GM23338 (cell line): ENCODE data around the gene CDKN3. TPM values are rescaled to one million over a fixed set of nuclear protein-coding genes. Genes with fewer than 3 reads are reported as not detected.
"Not testable (repeated sequence)": the region's sequence is repeated elsewhere in the genome, so short reads cannot be mapped to it uniquely, and the experiment has no call there.

ENCODE experiments used
- ATAC-seq: fragments of 200-7000 bp; cut with Tn5 transposase; 3 replicates; pipeline ENCODE4 v1.9.1; 2020
- DNase-seq: peaks from one replicate; pipeline ENCODE4 v3.0.0-alpha.2; 2015; ENCODE audit warnings: low spot score
- H2AFZ ChIP-seq: fragments of 200-600 bp; sonication (generic); 2 replicates; pipeline ENCODE4 v1.8.0; 2016; ENCODE audit warnings: antibody characterized with exemption, mild to moderate bottlenecking, moderate library complexity
- H3F3A ChIP-seq: fragments of 200-600 bp; sonication (generic); replicated peaks from 2 replicates; pipeline ENCODE4 v1.8.0; 2017; ENCODE audit warnings: antibody characterized with exemption, mixed run types, low read depth
- H3K27ac ChIP-seq: fragments of 200-600 bp; sonication (generic); 2 replicates; pipeline ENCODE4 v1.6.1; 2016; ENCODE audit warnings: low read depth
- H3K27me3 ChIP-seq: fragments of 200-600 bp; sonication (generic); 2 replicates; pipeline ENCODE4 v1.8.0; 2016; ENCODE audit warnings: mild to moderate bottlenecking, mixed run types, moderate library complexity; ENCODE audit not compliant: insufficient read depth
- H3K36me3 ChIP-seq: fragments of 200-600 bp; sonication (generic); 2 replicates; pipeline ENCODE4 v1.8.0; 2016; ENCODE audit warnings: mild to moderate bottlenecking; ENCODE audit not compliant: insufficient read depth
- H3K4me1 ChIP-seq: fragments of 200-600 bp; sonication (generic); 2 replicates; pipeline ENCODE4 v1.8.0; 2016; ENCODE audit warnings: mild to moderate bottlenecking, moderate library complexity; ENCODE audit not compliant: insufficient read depth
- H3K4me2 ChIP-seq: fragments of 200-600 bp; sonication (generic); 2 replicates; pipeline ENCODE4 v1.7.1; 2017; ENCODE audit warnings: mixed run types
- H3K4me3 ChIP-seq: fragments of 200-600 bp; sonication (generic); 2 replicates; pipeline ENCODE4 v1.6.1; 2016; ENCODE audit warnings: mixed run types
- H3K79me2 ChIP-seq: fragments of 200-600 bp; sonication (generic); replicated peaks from 2 replicates; pipeline ENCODE4 v1.8.0; 2017; ENCODE audit warnings: mild to moderate bottlenecking; ENCODE audit not compliant: insufficient read depth
- H3K9me2 ChIP-seq: fragments of 200-600 bp; sonication (generic); 2 replicates; pipeline ENCODE4 v1.8.0; 2017; ENCODE audit not compliant: insufficient read depth
- H4K20me1 ChIP-seq: fragments of 200-600 bp; sonication (generic); replicated peaks from 2 replicates; pipeline ENCODE4 v1.8.0; 2017; ENCODE audit warnings: mild to moderate bottlenecking; ENCODE audit not compliant: insufficient read depth
- H3K27ac Mint-ChIP-seq: 2 replicates; pipeline ENCODE4 v1.8.0; 2020; ENCODE audit warnings: inconsistent platforms, mild to moderate bottlenecking, moderate library complexity, mixed read lengths
- H3K27me3 Mint-ChIP-seq: 3 replicates; pipeline ENCODE4 v1.8.0; 2022; ENCODE audit warnings: low read depth, mild to moderate bottlenecking, moderate library complexity, mixed read lengths, inconsistent platforms; ENCODE audit not compliant: insufficient read depth, poor library complexity
- H3K36me3 Mint-ChIP-seq: 3 replicates; pipeline ENCODE4 v1.8.0; 2021; ENCODE audit warnings: low read depth, mild to moderate bottlenecking, inconsistent platforms, moderate library complexity, mixed read lengths
- H3K4me1 Mint-ChIP-seq: 3 replicates; pipeline ENCODE4 v1.8.0; 2020; ENCODE audit warnings: mild to moderate bottlenecking, inconsistent platforms, mixed read lengths
- H3K4me3 Mint-ChIP-seq: 3 replicates; pipeline ENCODE4 v1.8.0; 2021; ENCODE audit warnings: moderate library complexity, mild to moderate bottlenecking, inconsistent platforms, mixed read lengths
- H3K9me3 Mint-ChIP-seq: 3 replicates; pipeline ENCODE4 v1.8.0; 2020; ENCODE audit warnings: moderate library complexity, mild to moderate bottlenecking, inconsistent platforms, mixed read lengths
- CREB1 ChIP-seq: fragments of 250-450 bp; sonication (Bioruptor Pico); IDR thresholded peaks from 2 replicates; pipeline ENCODE4 v1.5.0; 2020; ENCODE audit warnings: low read depth, mild to moderate bottlenecking, moderate library complexity
- EZH2 ChIP-seq: fragments of 200-600 bp; sonication (generic); IDR thresholded peaks from one replicate; pipeline ENCODE4 v1.8.0; 2017; ENCODE audit warnings: antibody characterized with exemption, mild to moderate bottlenecking, low read depth; ENCODE audit not compliant: unreplicated experiment
- EZH2phosphoT487 ChIP-seq: fragments of 200-600 bp; sonication (generic); IDR thresholded peaks from one replicate; pipeline ENCODE4 v1.8.1; 2018; ENCODE audit warnings: antibody characterized with exemption; ENCODE audit not compliant: unreplicated experiment
- JUNB ChIP-seq: IDR thresholded peaks from one replicate; pipeline ENCODE4 v1.6.1; 2016; ENCODE audit warnings: antibody characterized with exemption; ENCODE audit not compliant: unreplicated experiment
- NANOG ChIP-seq: IDR thresholded peaks from 2 replicates; pipeline ENCODE4 v1.6.1; 2016; ENCODE audit warnings: antibody characterized with exemption, borderline replicate concordance
- POLR2AphosphoS5 ChIP-seq: IDR thresholded peaks from 2 replicates; pipeline ENCODE4 v1.6.1; 2016; ENCODE audit warnings: antibody characterized with exemption, low read depth
- STAT1 ChIP-seq: IDR thresholded peaks from one replicate; pipeline ENCODE4 v1.6.1; 2016; ENCODE audit warnings: antibody characterized with exemption; ENCODE audit not compliant: unreplicated experiment
- ZNF114 ChIP-seq: fragments of 250-450 bp; sonication (Bioruptor Pico); IDR thresholded peaks from 2 replicates; pipeline ENCODE4 v1.5.0; 2020; ENCODE audit warnings: mild to moderate bottlenecking, moderate library complexity
- ZNF331 ChIP-seq: fragments of 250-450 bp; sonication (Bioruptor Pico); IDR thresholded peaks from 2 replicates; pipeline ENCODE4 v1.5.0; 2020; ENCODE audit warnings: low read depth, mild to moderate bottlenecking, moderate library complexity
- polyA plus RNA-seq: library from polyadenylated mRNA; unstranded; fragments of >200 nt; fragmentation: Nextera tagmentation; extraction: Ambion mirVana; gene quantifications from 2 replicates; pipeline ENCODE4 v1.2.1, GENCODE V29; 2016
- total RNA-seq: library from RNA; depleted of rRNA; stranded (reverse); fragments of >200 nt; shearing (Covaris generic); gene quantifications from 2 replicates; pipeline ENCODE4 v1.2.3, GENCODE V29; 2014
- TF ChIP-seq, protein P1 (sequence below): IDR thresholded peaks from 2 replicates; pipeline ENCODE4 v1.6.1; 2016; ENCODE audit warnings: antibody characterized with exemption
- TF ChIP-seq, protein P2 (sequence below), 2 experiments: fragments of 200-600 bp in 1 of 2; sonication (generic) in 1 of 2; conservative IDR thresholded peaks; 2 replicates each; pipeline versions ENCODE4 v1.5.1 to v1.6.1; 2016 to 2017; ENCODE audit warnings: antibody characterized with exemption in 2 of 2, low read depth in 2 of 2, mild to moderate bottlenecking in 2 of 2, moderate library complexity in 1 of 2
- TF ChIP-seq, protein P3 (sequence below): fragments of 250-450 bp; sonication (Bioruptor Pico); IDR thresholded peaks from 2 replicates; pipeline ENCODE4 v1.5.0; 2020; ENCODE audit warnings: mild to moderate bottlenecking, moderate library complexity

CDKN3 gene
- total and polyA plus RNA-seq, 2 experiments from 2014 or later, result 36.3 to 97.4 TPM

DNA sequence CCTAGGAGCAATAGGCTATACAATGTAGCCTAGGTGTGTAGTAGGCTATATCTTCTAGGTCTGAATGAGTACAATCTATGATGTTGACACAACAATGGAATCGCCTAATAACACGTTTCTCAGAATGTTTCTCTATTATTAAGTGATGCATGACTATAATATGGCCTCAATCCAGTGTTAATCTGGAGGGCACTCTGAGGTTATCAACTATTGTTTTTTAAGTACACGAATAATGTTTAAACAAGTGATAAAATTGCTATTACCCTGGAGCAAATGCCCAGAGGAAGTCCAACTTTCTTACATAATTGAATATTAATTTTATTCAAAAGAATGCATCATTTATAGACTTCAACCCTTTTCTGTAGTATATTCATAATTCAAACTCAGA is 60.8 kb downstream of the CDKN3 start:
- ATAC-seq (no peak), DNase-seq (no peak)
- peaks cover 24% of the 10 kb centered on the region for H3K9me3 Mint-ChIP-seq
- Histone ChIP-seq H3K27ac (no peak overlapping the region), H3K27me3 (no peaks in the 10 kb centered on the region), H2AFZ (no peak overlapping the region), H3K4me1 (no peaks in the 10 kb centered on the region), H3K36me3 (no peaks in the 10 kb centered on the region), H4K20me1 (no peaks in the 10 kb centered on the region), H3F3A (no peaks in the 10 kb centered on the region), H3K4me3 (no peak overlapping the region), H3K4me2 (no peak overlapping the region), H3K9me2 (no peaks in the 10 kb centered on the region), H3K79me2 (no peaks in the 10 kb centered on the region)
- peaks cover 12% of the 10 kb centered on the region; the same call in 2 of the 3 replicates for H3K36me3 Mint-ChIP-seq
- H3K27ac Mint-ChIP-seq, result no peak overlapping the region
- H3K4me3 Mint-ChIP-seq, result no peak overlapping the region
- H3K4me1 Mint-ChIP-seq, result no peaks in the 10 kb centered on the region
- no peak for TF ChIP-seq CREB1 (CRISPR knock-in tag)
- no peak for TF ChIP-seq ZNF114 (CRISPR knock-in tag)
- TF ChIP-seq EZH2, result no peak
- no peak for TF ChIP-seq EZH2phosphoT487
- no peak for TF ChIP-seq POLR2AphosphoS5
- TF ChIP-seq, protein P1, sequence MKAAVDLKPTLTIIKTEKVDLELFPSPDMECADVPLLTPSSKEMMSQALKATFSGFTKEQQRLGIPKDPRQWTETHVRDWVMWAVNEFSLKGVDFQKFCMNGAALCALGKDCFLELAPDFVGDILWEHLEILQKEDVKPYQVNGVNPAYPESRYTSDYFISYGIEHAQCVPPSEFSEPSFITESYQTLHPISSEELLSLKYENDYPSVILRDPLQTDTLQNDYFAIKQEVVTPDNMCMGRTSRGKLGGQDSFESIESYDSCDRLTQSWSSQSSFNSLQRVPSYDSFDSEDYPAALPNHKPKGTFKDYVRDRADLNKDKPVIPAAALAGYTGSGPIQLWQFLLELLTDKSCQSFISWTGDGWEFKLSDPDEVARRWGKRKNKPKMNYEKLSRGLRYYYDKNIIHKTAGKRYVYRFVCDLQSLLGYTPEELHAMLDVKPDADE, result no peak
- TF ChIP-seq STAT1, result no peak
- TF ChIP-seq JUNB, result no peak
- TF ChIP-seq ZNF331, result no peak
- TF ChIP-seq, protein P2, sequence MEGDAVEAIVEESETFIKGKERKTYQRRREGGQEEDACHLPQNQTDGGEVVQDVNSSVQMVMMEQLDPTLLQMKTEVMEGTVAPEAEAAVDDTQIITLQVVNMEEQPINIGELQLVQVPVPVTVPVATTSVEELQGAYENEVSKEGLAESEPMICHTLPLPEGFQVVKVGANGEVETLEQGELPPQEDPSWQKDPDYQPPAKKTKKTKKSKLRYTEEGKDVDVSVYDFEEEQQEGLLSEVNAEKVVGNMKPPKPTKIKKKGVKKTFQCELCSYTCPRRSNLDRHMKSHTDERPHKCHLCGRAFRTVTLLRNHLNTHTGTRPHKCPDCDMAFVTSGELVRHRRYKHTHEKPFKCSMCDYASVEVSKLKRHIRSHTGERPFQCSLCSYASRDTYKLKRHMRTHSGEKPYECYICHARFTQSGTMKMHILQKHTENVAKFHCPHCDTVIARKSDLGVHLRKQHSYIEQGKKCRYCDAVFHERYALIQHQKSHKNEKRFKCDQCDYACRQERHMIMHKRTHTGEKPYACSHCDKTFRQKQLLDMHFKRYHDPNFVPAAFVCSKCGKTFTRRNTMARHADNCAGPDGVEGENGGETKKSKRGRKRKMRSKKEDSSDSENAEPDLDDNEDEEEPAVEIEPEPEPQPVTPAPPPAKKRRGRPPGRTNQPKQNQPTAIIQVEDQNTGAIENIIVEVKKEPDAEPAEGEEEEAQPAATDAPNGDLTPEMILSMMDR (conservative IDR thresholded peaks at IDR 0.05; ENCODE audit: low read depth in 2 of 2), result no peak
- TF ChIP-seq, protein P3, sequence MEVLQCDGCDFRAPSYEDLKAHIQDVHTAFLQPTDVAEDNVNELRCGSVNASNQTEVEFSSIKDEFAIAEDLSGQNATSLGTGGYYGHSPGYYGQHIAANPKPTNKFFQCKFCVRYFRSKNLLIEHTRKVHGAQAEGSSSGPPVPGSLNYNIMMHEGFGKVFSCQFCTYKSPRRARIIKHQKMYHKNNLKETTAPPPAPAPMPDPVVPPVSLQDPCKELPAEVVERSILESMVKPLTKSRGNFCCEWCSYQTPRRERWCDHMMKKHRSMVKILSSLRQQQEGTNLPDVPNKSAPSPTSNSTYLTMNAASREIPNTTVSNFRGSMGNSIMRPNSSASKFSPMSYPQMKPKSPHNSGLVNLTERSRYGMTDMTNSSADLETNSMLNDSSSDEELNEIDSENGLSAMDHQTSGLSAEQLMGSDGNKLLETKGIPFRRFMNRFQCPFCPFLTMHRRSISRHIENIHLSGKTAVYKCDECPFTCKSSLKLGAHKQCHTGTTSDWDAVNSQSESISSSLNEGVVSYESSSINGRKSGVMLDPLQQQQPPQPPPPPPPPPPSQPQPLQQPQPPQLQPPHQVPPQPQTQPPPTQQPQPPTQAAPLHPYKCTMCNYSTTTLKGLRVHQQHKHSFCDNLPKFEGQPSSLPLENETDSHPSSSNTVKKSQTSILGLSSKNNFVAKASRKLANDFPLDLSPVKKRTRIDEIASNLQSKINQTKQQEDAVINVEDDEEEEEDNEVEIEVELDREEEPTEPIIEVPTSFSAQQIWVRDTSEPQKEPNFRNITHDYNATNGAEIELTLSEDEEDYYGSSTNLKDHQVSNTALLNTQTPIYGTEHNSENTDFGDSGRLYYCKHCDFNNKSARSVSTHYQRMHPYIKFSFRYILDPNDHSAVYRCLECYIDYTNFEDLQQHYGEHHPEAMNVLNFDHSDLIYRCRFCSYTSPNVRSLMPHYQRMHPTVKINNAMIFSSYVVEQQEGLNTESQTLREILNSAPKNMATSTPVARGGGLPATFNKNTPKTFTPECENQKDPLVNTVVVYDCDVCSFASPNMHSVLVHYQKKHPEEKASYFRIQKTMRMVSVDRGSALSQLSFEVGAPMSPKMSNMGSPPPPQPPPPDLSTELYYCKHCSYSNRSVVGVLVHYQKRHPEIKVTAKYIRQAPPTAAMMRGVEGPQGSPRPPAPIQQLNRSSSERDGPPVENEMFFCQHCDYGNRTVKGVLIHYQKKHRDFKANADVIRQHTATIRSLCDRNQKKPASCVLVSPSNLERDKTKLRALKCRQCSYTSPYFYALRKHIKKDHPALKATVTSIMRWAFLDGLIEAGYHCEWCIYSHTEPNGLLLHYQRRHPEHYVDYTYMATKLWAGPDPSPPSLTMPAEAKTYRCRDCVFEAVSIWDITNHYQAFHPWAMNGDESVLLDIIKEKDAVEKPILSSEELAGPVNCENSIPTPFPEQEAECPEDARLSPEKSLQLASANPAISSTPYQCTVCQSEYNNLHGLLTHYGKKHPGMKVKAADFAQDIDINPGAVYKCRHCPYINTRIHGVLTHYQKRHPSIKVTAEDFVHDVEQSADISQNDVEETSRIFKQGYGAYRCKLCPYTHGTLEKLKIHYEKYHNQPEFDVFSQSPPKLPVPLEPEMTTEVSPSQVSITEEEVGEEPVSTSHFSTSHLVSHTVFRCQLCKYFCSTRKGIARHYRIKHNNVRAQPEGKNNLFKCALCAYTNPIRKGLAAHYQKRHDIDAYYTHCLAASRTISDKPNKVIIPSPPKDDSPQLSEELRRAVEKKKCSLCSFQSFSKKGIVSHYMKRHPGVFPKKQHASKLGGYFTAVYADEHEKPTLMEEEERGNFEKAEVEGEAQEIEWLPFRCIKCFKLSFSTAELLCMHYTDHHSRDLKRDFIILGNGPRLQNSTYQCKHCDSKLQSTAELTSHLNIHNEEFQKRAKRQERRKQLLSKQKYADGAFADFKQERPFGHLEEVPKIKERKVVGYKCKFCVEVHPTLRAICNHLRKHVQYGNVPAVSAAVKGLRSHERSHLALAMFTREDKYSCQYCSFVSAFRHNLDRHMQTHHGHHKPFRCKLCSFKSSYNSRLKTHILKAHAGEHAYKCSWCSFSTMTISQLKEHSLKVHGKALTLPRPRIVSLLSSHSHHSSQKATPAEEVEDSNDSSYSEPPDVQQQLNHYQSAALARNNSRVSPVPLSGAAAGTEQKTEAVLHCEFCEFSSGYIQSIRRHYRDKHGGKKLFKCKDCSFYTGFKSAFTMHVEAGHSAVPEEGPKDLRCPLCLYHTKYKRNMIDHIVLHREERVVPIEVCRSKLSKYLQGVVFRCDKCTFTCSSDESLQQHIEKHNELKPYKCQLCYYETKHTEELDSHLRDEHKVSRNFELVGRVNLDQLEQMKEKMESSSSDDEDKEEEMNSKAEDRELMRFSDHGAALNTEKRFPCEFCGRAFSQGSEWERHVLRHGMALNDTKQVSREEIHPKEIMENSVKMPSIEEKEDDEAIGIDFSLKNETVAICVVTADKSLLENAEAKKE (CRISPR knock-in tag), result no peak
- TF ChIP-seq NANOG, result no peak
- no peaks in the 10 kb centered on the region for H3K27me3 Mint-ChIP-seq

DNA sequence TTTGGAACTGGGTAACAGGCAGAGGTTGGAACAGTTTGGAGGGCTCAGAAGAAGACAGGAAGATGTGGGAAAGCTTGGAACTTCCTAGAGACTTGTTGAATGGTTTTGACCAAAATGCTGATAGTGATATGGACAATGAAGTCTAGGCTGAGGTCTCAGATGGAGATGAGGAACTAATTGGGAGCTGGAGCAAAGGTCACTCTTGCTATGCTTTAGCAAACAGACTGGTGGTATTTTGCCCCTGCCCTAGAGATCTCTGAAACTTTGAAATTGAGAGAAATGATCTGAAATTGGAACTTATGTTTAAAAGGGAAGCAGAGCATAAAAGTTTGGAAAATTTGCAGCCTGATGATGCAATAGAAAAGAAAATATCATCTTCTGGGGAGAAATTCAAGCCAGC is 61.7 kb downstream of the CDKN3 start:
- ATAC-seq, H3K9me2 ChIP-seq, H3K4me1 ChIP-seq, DNase-seq, H3K4me3 Mint-ChIP-seq, H3K79me2 ChIP-seq, H3K27me3 ChIP-seq, H3K4me2 ChIP-seq, H3K27ac ChIP-seq, H3K27ac Mint-ChIP-seq, H3K4me1 Mint-ChIP-seq, H3K27me3 Mint-ChIP-seq, H2AFZ ChIP-seq, H3K4me3 ChIP-seq, H3K36me3 ChIP-seq, H4K20me1 ChIP-seq, H3F3A ChIP-seq: not testable (repeated sequence)
- H3K36me3 Mint-ChIP-seq, result peaks cover 12% of the 10 kb centered on the region; the same call in 2 of the 3 replicates
- H3K9me3 Mint-ChIP-seq, result peaks cover 24% of the 10 kb centered on the region
